ENCODE results near the gene COL6A5.
"Not testable (repeated sequence)": the region's sequence is repeated elsewhere in the genome, so short reads cannot be mapped to it uniquely, and the experiment has no call there.

The COL6A5 gene

DNA sequence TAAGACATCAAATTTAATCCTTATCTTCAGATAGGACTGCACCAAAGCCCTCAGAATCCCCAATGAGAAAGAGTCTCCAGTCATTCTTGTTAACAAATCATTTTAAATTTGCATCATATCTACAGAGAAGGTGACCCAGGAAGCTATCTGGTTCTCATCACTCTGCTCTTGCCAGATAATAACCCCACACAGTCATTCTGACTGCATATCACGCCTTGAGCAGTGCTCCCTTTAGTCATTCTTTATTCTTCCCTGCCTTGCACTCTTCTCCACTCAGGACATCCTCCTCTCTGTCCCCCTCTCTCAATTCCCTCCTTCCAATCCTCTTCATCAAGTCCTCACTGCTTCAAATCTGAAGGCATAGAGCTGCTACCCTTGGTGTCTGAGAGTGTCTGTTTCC, 87.8 kb downstream of the COL6A5 start:
- DNase-seq (ENCODE audit: low spot score): peak; percentile 52

- no peak for DNase-seq (ENCODE audit: low spot score)
These were observed 96.8 kb downstream of the COL6A5 start for GRCh38 chr3:130442284-130442683.

- not testable (repeated sequence) for DNase-seq (ENCODE audit: low spot score)
These were observed 101.4 kb downstream of the COL6A5 start for GRCh38 chr3:130446840-130447239.

GRCh38 chr3:130448155-130448554, 102.7 kb downstream of the COL6A5 start:
- not testable (repeated sequence) for DNase-seq (ENCODE audit: low spot score)

DNA sequence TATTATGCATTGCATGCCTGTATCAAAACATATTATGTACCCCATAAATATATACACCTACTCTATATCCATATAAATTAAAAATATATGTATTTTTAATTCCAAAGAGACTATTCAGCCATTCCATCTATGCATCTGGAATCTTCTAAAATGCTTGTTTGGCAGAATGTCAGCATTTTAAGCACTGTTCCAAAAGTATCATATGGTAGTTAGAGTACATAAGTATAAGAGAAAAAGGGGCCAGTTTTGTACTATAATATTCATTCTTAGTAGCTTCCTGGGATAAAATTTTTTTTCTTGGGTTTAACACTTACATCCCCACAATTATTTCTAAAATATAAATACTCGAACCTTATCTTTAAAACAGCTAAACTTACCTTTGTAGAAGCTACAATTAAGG, 111.1 kb downstream of the COL6A5 start:
- no peak for DNase-seq (ENCODE audit: low spot score)

DNA sequence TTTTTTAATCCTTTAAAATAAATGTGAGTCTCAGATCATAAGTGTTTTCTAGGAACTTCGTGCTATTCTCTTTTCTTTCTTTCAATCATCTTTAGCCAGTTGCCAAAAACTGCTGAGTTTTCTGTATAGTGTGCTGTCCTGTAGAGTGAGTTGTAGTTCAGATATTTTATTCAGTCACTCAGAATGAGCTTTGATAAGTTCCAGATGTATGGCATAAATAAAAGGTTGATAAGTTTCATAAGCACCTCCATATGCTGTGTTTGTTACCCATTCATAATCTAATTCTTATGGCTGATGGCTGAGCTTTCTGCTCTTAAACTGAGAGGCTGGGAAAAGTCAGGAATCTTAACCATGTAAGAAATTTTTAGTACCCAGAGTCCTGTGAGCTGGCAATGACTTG, 112.2 kb downstream of the COL6A5 start:
- no peak for DNase-seq (ENCODE audit: low spot score)

DNA sequence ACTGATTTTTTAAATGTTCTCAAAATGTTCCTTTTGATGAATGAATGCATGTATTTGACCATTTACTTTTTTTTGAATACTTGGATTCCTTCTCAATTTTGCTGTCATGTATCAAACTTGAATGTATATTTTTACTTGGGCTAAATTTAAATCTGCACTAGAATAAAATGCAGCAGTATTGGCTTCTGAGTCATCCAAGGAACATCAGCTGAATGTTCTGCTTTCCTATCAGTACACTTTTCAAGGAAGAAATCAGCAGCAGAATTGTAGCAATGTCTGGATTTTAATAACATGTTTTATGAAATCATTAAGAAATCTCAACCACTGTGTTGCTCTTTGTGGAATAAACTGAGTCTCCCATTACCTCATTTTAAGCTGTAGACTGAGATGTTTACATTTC, 114.5 kb downstream of the COL6A5 start:
- DNase-seq (ENCODE audit: low spot score): no peak

GRCh38 chr3:130462089-130462488, 116.6 kb downstream of the COL6A5 start:
- no peak for DNase-seq (ENCODE audit: low spot score)

- no peak for DNase-seq (ENCODE audit: low spot score)
These were observed 117.7 kb downstream of the COL6A5 start for GRCh38 chr3:130463221-130463620.

- no peak for DNase-seq (ENCODE audit: low spot score)
These were observed 120.0 kb downstream of the COL6A5 start for GRCh38 chr3:130465521-130465920.

GRCh38 chr3:130468311-130468710, 122.8 kb downstream of the COL6A5 start:
- DNase-seq (ENCODE audit: low spot score): no peak

DNA sequence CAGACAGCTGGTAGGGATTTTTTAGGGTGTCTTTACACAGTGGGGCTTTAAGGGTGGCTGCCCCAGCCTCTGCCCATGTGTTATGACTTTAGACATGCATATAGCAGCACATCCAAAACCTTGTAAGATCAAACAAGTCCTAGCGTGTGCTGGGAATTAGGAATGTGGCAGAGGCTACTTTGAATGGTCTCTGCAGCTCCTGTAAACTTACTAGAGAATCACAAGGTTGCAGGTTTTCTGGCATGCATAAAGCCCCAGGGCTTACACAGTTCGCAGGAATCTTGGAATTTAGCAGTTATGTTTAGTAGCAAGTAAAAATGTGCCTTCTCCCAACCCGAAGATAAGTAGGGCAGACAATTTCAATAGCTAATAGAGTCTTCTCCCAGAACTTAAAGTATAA, 124.7 kb downstream of the COL6A5 start:
- DNase-seq (ENCODE audit: low spot score): no peak

DNA sequence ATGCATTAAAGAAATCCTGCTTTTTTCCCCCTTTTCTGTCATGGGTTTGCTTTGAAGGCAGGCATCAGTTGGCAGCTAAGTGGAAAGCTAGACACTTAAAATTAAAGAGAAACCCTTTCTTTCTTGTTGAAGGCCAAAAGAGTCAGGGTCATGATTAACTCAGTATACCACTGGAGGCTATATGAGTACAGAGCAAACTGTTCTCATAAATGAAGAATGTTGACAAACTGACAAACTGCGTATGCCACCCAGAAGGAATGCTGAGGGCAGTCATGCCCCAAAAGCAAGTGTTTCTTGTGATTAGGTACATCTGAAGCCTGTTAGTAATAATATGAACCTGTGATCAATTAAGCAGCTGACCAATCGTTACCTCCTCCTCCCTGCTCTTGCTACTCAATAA, 127.9 kb downstream of the COL6A5 start:
- DNase-seq (ENCODE audit: low spot score): no peak

- peak; percentile 72 for DNase-seq (ENCODE audit: low spot score)
These were observed 135.3 kb downstream of the COL6A5 start for GRCh38 chr3:130480736-130481135.

- peak; percentile 84 for DNase-seq (ENCODE audit: low spot score)
These were observed 142.8 kb downstream of the COL6A5 start for GRCh38 chr3:130488288-130488687.

GRCh38 chr3:130488769-130489450, 143.4 kb downstream of the COL6A5 start:
- no peak for DNase-seq (ENCODE audit: low spot score)

GRCh38 chr3:130490241-130490640, 144.8 kb downstream of the COL6A5 start:
- no peak for DNase-seq (ENCODE audit: low spot score)

- peak; percentile 67 for DNase-seq (ENCODE audit: low spot score)
These were observed 146.0 kb downstream of the COL6A5 start for GRCh38 chr3:130491431-130491830.

DNA sequence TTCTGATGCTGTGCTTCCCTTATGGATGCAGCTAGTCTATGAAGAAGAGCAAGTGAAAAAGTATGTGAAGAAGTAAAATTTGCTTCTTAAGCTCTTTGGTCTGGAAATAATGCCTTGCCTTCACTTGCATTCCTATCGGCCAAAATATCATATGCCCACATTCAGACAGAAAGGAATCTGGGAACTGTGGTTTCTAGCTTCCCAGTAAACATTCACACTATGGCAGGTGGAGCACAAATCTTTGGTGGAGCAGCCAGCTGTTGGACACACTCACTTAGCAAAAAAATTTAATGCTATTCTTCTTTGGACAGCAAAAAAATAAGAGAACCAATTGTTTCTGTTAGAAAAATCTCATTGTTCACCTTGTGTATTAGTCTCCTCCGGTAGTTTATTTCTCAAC, 159.2 kb downstream of the COL6A5 start:
- DNase-seq (ENCODE audit: low spot score): no peak

DNA sequence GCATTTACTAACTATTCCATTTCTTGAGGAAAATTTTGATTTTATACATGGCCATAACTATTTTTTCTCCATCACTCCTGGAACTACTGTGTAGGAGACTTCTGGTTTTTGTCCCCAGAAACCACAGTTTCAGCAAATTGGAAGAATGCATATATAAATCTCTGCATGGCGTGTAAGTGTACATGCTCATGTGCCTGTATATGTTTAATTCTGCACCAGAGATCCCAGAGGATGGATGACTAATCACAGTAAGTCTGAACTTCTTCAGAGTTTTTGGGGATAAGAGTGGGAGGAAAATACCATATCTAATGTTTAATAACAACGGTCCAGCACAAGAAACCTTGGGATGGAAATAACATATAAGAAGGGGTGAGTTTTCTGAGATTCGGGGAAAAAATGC, 160.6 kb downstream of the COL6A5 start:
- no peak for DNase-seq (ENCODE audit: low spot score)

DNA sequence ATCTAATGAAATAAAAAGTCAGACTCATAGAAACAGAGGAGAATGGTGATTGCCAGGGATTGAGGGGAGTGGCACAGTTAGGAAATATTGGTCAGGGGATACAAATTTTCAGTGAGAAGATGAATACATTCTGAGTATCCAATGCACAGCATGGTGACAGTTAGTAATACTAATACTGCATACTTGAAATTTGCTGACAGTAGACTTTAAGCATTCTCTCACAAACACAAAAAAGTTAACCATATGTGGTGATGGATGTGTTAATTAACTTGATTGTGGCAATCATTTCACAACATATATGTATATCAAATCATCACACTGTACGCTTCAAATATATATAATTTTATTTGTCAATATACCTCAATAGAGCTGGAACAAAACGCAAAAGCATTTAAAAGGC, 162.3 kb downstream of the COL6A5 start:
- no peak for DNase-seq (ENCODE audit: low spot score)

DNA sequence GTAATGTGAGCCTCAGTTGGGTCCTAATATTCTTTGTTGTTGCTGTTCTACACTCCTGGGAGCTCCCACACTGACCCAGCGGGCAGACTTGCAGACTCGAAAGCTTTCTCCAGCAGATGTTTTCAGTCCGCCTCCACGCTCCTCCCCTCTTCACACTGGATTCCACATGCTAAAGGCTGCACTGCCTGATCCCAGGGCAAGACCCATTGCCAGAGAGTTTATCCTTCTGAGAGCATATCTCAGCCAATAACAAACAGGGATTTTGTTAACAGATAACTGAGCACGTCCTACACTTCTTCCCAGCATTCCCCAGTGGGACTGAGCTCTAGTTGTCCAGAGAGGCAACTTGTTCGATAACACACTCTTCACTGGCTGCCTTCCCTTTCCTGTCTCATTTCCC, 163.5 kb downstream of the COL6A5 start:
- peak; percentile 83 for DNase-seq (ENCODE audit: low spot score)

GRCh38 chr3:130514681-130515080, 169.2 kb downstream of the COL6A5 start:
- no peak for DNase-seq (ENCODE audit: low spot score)

- no peak for DNase-seq (ENCODE audit: low spot score)
These were observed 170.3 kb downstream of the COL6A5 start for GRCh38 chr3:130515755-130516154.
